GM03348 (cell line): ENCODE data around the gene L3MBTL3.
A peak's percentile ranks its signal among the peaks of the same experiment; 100 is the strongest.

Experiments
- DNase-seq: peaks from one replicate; pipeline ENCODE4 v3.0.0; 2012; ENCODE audit warnings: low spot score

Gene L3MBTL3

DNA sequence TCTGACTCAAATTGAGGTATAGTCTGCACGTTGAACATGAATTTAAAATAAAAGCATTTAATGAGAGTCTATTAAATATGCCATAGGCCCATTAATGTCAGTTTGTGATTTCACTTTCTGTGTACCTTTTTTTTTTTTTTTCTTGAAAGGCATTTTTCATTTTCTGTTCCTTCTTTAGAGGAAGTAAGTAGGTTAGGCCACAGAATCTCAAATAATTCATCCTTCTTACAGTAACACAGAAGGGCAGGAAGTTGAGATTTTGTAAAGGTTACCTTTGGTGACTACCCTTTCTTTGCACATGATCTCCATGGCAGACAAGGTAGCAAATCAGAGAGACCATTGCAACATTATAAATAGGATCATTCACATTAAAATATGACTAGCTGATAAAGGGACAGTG lies 9.6 kb downstream of the L3MBTL3 start:
- no peak for DNase-seq

DNA sequence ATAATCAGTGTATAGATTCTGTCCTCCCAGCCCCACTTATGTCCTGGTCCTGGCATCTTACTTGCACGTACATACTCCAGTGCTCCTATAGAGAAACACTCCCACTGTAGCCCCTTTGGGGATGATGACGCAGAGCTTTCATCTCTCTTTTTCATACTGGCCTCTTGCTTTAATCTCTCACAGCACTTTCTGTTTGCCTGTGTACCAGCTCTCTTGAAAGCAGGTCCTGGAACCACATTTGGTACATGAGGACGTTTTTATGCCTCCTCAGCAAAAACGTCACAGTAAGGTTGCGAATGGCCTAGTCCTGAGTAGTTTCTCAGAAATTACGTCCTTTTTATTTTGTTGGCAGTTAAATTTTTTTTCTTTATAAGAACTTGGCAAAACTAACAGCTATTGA lies 10.8 kb downstream of the L3MBTL3 start:
- no peak for DNase-seq

DNA sequence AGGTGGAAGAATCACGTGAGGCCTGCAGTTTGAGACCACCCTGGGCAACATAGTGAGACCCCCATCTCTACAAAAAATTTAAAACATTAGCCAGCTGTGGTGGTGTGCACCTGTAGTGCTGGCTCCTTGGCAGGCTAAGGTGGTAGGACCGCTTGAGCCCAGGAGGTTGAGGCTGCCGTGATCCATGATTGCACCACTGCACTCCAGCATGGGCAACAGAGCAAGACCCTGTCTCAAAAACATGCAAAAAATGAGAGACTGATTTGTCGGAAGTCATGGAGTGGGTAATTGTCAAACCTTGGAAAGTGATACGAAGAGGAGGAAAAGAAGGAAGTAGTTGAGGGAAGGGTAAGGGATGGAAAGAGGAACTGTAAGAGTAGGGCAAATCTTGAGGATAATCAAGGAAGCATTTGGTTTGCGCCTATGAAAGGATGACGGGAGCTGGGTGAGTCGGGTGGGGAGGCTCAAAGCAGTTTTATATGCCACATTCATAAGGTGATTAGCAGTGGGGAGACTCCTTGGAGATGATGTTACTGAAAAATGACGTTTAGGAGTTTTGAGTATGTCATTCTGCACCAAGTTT lies 14.5 kb downstream of the L3MBTL3 start:
- DNase-seq = no peak

DNA sequence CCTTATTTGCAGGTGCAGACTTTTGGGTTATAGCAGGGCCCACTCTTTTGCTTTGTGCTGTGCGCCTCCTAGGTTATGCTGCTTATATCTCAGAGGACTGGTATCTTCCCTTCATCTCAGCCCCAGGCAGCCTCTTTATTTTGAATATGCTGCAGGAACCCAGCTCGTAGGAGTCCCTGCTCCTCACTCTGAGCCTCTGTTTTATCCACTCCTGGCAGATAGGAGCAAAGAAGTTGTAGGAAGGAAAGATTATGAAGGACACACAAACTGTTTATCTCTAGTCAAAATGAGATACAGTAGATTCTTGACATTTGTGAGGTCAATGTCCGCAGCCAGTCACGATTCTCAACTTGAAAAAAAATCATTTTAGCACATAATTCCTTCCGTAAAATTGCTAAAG lies 15.6 kb downstream of the L3MBTL3 start:
- no peak for DNase-seq

DNA sequence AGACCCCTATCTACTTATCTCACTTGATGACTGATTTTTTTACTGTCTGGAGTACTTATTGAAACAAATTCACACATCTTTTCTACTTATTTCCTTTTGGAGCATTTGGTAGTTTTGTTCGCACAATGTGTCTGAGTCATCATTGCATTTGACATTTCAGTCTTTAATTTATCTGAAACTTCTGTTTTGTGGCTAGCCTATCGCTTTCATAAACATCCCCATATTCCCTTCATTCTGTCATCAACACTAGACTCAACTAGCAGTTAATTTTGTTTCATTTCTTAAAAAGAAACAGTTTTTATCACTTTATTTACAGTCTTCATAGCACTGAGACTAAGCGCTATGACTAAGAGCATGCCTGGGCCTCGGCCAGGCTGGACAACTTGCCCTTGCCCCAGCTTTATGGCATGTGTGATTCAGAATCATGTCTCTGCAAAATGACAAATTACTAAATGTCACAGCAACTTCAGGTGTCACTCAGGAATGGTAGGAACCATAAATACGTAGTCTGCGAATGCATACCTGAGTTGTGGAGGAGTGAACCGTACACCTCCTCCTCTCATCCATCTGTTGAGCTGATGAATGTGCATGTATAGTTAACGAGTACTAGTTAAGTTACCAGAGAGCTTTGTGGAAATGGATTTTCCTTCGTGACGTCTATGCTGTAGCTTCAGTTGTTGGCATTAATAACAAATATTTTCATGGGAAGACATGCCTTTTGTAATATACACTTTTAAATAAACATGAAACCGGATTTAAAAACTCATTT lies 16.2 kb downstream of the L3MBTL3 start:
- DNase-seq = peak; percentile 59

DNA sequence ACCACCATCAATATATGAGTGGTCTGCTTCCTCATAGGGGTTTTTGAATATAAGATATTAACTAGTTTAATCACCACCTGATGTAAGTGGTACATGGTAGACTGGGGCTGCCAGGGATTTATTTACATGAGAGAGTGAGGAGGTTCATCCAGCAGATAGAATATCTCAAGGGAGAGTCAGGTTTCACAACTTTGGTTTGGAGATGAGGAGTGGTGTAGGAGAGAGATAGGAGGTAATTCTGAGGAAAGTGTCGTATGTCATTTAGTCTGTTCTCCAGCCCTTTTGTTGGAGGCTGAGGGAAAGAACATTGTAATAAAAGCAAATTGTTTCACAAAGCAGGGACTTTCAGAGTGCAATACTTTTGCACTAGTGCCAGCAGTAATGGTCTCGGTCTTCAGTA lies 16.8 kb downstream of the L3MBTL3 start:
- DNase-seq = no peak

DNA sequence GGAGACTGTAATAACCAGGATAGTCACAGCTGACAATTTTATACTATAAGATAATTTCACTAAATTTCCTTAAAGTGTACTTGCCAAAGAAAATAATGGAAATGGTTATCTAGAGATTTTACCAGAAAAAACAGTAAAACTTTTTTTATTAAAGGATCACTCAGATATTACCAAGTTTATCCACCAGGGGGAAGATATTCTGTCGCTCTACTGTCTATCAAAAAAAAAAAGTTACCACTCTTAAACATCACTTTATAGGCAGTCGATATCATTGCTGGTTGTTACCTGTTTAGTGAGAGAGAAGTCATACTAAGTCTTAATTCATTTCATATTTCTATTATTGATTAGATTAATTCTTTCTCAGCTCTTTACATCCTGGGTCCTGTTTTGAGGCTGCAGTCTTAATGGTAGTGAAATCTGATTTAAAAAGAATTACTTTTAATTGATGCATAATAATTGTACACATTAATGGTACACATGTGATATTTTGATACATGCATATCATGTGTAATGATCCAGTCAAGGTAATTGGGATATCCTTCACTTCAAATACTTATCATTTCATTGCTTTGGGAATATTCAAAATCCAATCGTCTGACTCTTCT lies 18.9 kb downstream of the L3MBTL3 start:
- peak; percentile 18 for DNase-seq

DNA sequence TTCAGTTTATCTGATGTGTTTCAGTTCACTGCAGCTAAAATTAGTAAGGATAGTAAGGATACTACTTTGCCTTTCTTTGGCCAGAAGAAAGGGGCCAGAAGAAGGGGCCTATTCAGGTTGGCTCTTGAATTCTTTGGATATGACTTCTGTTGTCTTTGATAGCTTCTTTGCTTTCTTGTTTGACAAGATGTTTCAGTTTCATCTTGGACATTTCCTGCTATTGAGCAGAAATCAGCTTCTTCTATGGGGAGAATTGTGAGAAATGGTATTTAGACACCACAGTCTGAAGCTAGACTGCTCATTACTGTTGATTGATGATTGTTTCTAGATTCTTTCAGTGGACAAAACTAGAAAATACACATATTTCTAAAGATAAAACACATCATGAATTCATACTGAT lies 23.2 kb downstream of the L3MBTL3 start:
- no peak for DNase-seq

DNA sequence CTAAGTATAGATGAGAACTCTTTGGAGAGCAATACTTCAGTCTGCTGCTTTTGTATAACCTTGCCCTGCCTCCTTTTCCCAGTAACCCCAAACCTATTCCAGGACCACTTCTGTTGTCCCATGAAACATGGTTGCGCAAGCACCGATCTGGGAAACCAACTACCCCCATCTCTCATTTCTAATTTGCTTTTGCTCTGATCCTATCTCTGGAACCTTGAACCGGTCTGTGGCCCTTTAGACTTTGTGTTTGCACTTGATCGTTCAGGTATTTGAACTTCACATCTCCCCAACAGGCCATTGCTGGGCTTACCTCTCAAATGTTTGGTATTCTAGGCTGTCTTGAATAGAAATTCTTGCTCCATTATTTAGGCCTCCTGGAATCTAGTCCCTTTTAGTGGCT lies 25.0 kb downstream of the L3MBTL3 start:
- no peak for DNase-seq

DNA sequence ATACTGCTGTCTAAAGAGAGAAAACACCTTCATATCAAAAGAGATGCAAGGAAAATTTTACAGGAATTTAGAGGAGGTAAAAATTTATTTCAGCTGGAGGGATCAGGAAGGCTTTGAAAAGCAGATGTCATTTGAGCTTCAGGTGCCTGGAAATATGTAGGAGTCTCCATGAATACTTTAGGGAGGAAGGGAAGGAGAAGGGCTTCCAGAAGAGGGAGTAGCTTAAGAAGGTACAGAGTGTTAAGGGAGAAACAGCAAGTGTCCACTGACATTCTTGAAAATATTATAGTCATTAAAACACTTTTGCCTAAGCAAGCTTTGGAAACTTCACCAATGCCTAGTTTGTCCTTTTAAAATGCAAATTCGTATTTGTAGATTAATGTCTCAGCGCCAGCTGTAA lies 27.2 kb downstream of the L3MBTL3 start:
- DNase-seq = no peak

DNA sequence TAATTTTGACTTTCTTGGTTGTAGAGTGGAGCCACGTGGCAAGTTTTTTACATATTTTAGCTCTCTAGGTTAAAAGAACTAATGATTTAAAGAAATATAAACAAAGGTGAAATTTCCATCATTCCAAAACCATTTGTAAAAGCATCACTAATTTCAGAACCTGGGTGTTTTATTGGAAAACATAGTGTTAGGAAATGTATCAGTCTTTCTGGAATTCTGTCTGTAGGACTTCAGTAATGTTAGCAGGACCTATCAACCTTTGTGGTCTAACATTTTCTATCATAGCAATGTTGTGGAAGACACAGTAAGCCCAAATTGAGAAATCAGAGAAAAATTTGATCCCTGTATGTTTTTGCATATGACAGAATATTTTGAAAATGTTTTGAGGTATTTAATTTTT lies 28.3 kb downstream of the L3MBTL3 start:
- peak; percentile 39 for DNase-seq

DNA sequence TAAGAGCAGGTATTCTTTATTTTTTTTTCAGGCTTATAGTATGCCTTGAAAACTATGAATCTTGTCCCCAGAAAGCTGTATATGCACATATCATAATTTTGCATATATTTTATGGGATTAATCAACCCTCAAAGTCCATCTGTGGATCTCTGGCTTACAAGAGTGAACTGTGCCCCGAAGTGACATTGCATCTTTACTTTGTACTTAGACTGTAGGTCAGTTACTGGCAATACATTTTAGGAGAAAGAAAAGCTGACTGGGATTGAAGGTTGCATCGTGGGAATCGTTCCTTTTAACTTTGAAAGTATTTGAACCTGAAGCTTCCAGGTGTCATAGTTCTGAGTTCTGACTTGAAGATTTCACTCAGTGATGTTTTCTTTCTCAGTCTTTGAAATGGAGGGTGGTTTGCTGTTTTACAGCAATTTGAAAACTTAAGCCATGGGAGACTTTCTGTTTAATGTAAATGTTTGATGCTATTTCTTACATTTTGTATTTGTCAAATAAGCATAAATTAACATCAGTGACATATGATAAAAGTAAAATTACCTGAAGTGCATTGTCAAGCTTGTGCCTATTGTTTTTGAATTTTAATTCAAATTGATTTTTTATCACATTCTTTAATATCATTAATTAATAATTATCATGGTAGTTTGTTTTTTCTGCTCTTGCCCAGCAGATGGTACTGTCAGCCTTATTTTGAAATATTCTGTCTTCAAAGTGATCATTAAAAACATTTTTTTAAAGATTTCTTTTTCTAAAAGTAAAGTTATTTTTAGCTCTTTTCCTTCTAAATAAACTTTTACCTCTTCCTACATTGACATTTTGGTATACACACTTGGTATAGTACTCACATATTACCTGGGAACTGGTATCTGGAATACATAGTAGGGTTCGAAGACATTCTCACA lies 29.0 kb downstream of the L3MBTL3 start:
- DNase-seq = no peak

DNA sequence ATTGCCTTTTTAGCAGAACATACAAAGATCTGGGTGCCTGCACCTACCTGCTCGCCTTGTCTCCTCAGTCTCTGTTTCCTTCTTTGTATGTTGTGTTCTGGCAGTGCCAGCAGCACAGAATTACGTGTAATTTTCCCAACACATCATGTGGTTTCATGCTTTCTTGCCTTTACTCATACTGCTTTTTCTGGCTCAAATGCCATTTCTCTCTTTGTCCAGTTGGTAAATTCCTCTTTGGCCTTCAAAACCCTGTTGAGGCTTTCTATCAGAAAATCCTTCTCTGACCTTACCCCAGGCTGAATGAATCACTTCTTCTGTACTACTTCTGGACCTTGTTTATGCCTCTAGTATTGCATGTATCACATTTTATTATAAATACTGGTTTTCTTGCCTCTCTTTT lies 31.8 kb downstream of the L3MBTL3 start:
- DNase-seq = peak; percentile 13

DNA sequence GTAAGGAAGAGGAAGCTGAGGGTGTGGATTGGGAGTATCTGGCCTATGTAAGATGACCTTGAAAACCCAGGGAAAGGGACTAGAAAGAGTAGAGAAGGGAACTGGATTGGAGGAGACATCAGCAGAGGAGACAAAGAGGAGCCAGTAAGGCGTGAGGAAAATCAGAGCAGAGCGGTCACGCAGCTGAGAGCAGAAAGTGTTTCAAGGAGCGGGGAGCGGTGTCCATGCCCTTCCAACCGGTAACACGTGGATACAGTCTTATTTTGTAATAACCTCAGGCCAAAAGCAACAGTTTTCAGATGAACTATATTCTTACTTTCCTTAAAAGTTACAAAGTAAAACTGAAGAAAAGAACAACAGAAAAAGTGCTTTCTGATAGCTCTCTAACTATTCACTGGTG lies 36.3 kb downstream of the L3MBTL3 start:
- DNase-seq = no peak

DNA sequence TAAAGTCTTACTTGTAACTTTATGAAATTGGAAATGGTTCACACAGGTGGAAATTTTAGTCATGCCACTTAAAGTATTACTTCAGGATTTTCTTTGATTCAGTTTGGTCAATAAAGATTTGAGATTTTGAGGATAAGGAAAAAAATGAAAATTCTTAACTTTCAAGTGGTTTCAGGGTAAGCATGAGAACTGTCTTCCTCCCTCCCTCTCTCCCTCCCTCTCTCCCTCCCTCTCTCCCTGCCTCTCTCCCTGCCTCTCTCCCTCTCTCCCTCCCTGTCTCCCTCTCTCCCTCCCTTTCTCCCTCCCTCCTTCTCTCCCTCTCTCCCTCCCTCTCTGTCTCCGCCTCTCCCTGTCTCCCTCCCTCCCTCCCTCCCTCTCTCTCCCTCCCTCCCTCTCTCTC lies 36.9 kb downstream of the L3MBTL3 start:
- no peak for DNase-seq

DNA sequence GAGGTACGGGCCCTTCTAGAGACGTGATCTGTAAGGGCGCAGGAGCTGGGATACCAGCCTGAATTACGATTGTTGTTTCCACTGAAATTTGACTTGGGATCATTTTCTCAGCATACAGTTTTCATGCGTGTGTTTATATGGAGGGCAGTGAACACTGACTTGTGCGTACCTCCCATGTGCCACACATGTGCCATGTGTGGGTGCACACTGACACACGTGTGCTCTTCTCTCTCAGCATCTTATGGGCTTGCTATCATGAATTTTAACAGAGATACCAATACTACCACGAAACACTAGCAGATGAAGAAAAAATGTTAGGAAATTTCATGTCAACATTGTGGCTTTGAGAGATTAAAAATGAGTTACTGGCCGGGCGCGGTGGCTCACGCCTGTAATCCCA lies 39.1 kb downstream of the L3MBTL3 start:
- DNase-seq = no peak

DNA sequence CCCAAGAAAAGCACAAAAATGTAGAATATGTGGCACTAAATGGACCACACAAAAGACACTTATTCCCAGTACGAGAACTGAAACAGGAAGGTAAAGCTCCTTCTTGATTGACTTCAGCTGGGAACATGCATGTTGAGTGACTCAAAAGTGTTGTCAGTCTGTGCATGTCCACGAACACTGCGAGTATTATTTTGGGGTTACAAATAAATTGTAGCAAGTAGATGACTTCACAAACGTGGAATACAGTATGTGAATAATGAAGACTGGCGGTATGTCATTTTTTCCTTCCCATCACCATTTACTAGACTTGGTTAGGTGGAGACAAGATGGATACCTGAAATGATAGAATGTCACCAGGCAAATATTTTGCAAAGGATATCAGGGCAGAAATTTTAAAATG lies 45.4 kb downstream of the L3MBTL3 start:
- no peak for DNase-seq

DNA sequence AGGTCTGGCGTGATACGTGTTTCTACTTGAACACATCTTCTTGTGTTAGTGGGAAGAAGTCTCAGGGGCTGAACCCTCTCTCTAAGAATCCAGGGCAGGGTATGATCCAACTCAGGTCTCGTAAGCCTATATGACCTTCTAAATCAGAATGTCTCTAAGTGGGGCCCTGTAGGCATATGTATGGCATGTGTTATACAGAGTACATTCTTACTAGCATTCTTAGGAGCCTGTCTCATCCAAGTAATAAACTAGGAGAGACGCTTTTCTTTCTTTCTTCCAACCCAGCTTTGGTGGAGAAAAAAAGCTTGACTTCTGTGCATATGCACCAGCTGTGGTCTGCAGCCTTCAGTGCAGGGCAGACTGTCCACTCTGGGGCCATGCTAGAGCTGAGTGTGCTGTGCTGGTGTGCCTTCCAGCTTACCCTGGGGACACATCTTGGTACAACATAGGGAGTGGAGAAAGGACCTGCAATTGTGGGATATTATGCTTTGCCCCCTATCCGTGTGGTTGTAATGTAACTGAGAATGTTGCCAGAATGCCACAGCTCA lies 47.3 kb downstream of the L3MBTL3 start:
- DNase-seq = no peak

DNA sequence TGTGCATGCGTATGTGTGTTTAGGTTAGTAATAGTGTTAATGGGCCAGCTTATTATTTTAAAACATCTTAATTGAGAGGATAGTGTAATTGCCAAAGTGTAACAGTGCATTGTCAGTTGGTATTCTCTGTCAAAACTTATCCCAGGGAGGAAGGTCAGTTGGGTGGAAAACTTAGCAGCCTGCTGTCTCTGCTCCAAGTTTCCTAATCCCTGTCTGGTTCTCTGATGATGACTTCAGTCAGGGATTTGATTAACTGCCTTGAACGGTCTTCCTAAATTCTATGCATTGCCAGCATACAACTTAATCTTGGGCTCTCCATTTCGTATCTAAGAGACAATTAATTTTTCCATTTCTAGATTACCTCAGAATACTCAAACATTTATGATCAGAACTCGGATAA lies 51.1 kb downstream of the L3MBTL3 start:
- peak; percentile 27 for DNase-seq

DNA sequence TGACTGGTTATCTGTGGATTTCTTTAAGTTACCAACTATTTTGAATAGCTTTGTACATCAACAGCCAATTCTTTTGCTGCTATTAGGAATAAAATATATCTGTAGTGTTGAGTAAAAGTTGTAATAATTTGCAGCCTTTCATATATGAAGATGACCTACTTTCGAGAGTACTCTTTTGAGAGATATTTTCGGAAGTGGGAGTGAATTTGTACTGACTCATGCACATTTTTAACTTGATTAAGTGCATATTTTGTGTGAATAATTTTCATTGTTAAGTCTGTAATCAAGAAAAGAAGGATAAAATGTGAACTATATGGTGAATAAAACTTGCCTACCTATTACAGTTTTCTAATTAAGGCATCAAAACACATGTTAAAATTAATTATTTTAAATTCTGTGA lies 51.9 kb downstream of the L3MBTL3 start:
- peak; percentile 52 for DNase-seq

DNA sequence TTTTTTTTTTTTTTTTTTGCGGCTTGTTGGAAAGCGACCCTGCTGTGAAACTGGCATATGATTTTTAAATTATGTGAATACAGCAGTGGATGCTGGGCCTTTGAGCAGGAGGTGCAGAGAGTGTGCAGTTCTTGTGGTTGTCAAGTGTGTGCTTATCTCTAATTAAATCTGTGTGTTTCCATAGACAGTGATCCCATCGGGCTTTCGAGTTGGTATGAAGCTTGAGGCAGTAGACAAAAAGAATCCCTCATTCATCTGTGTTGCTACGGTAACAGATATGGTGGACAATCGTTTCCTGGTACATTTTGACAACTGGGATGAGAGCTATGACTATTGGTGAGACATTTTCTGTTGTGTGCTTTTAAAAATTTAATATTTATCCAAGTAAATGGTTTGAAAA lies 52.4 kb downstream of the L3MBTL3 start:
- DNase-seq = peak; percentile 12

DNA sequence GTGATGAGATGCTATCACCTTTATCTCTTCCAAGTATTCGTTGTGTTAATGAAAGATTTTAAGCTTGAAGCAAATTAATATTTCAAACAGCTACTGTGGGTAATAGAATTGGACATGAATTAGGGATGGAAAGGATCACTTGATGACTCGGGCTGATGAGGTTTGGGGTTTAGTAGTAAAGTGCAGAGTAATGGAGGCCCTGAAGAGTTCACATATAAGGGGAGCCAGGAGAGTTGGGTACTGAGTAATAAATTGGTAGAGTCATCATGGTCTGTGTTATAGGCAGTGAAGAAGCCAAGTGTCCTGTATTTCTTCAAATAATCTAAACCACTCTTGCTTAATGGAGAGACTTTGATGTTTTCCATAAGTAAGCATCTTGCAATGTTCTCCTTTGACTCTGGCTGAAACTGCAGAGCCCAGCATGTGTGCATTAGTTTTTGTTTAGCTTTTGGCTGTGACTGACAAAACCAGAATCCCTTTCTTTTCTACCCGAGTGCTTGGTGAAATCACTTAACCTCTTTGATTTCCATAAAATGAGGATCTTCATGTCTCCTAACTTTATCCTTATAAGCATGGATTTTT lies 57.6 kb downstream of the L3MBTL3 start:
- DNase-seq = no peak
